Measurements from ENCODE around the gene RTKN.

DNA sequence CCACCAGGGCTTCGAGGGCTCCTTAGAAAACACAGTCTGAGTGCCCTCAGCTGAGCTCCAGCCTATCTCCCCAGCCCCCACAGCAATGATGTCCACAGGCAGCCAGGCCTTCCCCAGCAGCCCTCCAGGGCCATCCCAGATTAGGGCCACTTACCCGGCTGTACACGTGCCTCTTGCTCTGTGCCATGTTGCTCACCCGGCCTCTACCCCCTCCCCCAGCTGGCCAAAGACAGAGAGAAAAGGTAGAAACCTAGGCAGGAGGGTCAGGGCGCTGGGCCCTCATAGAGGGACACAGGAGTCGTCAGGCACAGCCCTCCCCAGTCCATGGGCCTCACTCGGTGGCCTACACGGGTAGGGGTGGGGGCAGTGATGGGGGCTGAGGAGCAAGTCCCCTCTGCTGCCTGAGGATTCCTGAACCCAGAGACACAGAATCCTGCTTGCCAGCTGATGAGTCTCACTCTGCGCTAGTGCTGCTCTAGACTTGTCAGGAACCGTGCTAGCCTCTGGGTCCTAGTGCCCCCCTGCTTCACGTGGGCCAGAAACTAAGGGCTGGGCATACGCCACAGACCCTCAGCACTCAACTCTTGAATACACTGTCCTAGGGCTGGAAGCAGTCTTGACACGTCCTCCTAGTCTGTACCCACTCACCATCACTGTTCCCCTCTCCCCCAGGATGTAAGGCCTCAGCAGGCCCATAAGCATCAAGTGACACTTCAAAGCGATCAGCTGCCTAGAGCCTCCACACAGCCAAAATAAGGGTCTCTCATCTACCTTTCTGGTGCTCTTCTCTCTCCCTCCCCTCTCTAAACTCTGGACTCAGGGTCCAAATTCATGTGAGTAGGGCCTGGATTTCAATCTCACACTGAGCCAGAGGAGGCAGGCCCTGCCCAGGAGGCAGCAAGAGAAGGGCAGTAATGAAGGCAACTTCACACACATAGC, 61.6 kb downstream of the RTKN start, which contains the start of gene DCTN1:
- TF ChIP-seq CTCF (IDR thresholded peaks at IDR 0.05) (no peak), POLR2A (IDR thresholded peaks at IDR 0.05) (no peak)
